Esophagus mucosa (tissue), 1 donor: Measurements from ENCODE around the gene RBMS1. TPM values are rescaled to one million over a fixed set of nuclear protein-coding genes. Genes with fewer than 3 reads are reported as not detected.
A peak's percentile ranks its signal among the peaks of the same experiment; 100 is the strongest.

Experiments used
- ATAC-seq: fragments of 200-7000 bp; cut with Tn5 transposase; one replicate; pipeline ENCODE4 v1.9.1; 2020
- total RNA-seq: library from RNA; stranded (reverse); gene quantifications from one replicate; pipeline ENCODE4 v1.2.4, GENCODE V29; 2023
- donor health status: DM: yes; HTN: yes; CAD: no.

RBMS1 gene
- total RNA-seq, 1 donor from 2014 or later: 28.2 TPM

- peak; percentile 82 for ATAC-seq
Observed at GRCh38 chr2:160407393-160408172, 86.0 kb downstream of the RBMS1 start.

DNA sequence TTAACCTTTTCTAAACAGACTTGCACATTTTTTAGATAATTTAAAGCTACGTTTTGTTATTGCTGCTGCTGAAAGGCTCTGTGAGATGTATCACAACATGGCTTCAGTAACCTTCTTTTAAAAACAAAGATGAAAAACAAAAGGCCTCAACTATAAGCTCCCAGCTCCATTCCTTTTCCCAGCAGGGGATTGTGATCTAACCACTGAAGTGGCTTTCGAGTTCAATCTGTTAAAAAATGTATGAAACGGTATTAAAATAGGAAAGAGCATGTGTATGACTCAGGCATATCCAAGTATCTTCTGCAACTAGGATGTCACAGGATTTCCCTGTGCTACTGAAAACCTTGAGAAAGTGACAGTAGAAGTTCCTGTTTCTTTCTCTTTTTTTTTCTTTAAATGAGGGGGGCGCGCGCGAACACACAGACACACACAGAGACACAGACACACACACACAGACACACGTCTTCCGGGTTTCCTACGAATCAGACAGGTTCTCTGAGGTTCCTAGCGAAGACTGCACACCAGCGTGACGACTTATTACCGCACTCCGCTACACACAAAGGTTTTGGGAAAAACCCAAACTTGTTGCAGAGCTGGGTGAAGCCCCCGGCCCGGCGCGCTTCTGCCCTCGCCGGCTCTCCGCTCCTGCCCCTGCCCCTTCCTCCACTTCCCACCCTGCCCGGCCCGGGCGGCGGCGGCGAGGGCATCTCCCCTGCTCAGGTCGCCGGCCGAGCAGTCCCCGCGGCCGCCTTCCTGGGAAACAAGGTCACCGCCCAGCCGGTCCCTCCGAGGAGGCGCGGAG, 86.8 kb downstream of the RBMS1 start:
- ATAC-seq: peak; percentile 65

DNA sequence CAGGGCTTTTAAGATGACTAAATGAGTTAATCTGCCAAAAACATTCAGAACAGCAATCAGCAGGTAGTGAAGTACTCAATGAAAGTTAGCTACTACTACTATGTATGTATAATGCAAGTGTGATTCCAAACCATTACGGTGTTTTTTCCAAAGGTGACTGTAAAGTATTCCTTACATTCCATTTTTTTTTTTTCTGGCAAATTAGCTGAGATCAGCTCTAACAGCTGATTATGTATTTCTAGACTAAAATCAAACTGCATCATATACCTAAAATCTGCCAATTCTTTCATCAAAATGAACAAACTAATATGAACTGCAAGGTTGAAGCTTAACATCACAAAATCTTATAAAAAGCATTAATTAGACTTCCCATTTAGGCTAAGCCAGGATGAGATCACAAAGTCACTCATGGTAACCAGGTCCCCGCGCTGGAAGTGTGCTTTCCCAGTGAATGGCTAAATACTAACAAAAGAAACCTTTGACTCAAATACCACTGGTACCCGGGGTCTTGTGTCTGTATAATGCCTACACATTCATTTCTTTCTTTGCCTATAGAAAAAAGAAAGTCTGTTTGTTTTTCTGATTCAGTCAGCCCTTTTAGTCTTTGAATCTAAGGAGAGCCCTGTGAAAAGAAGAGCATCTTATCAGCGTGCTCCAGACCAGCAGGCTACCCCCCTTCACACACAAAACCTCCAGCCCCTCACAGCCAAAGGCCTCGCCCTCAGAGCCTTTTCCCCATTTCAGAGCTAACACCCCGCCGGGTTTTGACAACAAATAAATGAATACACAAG, 88.3 kb downstream of the RBMS1 start:
- ATAC-seq: no peak

GRCh38 chr2:160402997-160403979, 90.3 kb downstream of the RBMS1 start:
- peak; percentile 43 for ATAC-seq

GRCh38 chr2:160402501-160402900, 91.1 kb downstream of the RBMS1 start:
- ATAC-seq: no peak

DNA sequence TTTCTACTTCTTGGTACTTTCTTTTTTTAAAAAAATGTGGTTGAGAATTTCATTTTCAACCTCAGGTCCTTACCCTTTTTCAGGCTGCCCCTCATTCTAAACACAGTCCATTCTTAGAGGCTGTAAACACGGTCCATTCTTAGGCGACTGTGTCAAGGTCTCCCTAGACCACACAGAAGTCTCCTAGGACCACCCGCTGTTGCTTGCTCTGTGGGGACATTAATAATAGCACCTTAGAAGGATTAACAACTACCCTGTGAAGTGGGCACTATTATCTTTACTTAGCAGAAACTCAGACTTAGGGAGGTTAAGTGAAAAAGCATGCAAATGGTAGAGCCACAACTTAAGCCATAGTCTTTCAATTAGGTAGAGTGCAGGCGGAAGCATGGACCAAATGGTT, 91.7 kb downstream of the RBMS1 start:
- ATAC-seq: no peak

- ATAC-seq: no peak
Observed at GRCh38 chr2:160399880-160400279, 93.7 kb downstream of the RBMS1 start.

DNA sequence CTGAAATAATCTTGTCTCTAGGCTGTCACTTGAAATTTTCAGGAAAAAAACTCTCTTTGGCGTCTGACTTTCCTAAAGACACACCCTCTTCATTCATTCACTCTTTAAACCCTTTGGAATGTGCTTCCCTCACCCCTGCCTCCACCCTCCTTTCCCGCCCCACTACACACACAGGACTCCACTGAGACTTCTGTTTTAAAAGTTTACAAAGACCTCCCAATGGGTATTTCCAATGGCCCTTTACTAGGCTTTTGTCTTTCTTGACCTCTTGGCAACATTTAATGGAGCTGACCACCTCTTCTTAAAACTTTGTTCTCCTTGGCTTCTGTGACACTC, 96.1 kb downstream of the RBMS1 start:
- ATAC-seq: peak; percentile 62

- ATAC-seq: peak; percentile 55
Observed at GRCh38 chr2:160394153-160394552, 99.5 kb downstream of the RBMS1 start.

- ATAC-seq: no peak
Observed at GRCh38 chr2:160392201-160392600, 101.4 kb downstream of the RBMS1 start.

DNA sequence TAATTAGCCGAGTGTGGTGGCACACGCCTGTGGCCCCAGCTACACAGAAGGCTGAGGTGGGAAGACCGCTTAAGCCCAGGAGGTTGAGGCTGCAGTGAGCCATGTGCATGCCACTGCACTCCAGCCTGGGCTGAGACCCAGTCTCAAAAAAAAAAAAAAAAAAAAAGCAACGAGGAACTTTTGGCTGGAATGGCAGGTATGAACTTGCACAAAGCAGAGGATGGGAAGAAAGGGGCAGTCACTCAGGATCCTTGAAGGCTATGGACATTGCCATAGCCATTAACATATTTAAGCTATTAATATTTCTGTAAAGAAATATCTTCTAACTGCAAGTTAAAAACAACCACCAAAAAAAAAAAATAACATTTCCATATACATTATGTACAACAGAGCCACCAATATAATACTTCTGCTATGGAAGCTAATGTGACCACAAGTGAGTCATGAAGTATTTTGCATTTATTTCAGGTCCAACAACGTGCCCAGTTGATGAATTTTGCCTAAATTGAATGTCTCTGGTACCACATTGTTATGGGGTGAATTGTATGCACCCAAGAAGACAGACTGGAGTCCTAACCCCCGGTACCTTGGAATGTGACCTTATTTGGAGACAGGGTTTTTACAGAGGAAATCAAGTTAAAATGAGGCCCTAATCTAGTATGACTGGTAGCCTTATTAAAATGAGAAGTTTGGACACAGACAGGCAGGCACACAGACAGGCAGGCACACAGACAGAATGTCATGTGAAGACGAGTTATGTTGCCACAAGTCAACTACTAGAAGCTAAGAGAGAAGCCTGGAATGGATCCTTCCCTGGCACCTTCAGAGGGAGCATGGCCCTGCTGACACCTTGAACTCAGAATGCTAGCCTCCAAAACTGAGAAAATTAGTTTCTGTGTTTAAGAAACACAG, 102.8 kb downstream of the RBMS1 start:
- peak; percentile 47 for ATAC-seq

DNA sequence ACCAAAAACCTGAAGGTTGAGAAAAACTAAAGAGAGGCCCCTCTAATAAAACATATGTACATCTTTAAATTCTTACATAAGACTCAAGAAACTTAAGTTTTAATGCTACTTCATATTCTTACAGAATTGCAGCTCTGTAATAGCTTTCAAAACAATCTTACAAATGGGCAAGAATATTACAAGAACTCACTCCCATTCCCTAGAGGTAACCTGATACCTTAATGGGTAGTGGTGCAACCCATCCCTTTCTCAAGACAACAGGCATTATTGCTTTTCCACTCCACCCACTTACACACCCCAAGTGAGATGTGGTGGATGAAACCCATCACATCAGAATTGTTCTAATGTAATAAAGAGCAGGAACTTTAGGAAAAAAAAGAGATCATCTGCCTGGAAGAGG, 103.7 kb downstream of the RBMS1 start:
- no peak for ATAC-seq

DNA sequence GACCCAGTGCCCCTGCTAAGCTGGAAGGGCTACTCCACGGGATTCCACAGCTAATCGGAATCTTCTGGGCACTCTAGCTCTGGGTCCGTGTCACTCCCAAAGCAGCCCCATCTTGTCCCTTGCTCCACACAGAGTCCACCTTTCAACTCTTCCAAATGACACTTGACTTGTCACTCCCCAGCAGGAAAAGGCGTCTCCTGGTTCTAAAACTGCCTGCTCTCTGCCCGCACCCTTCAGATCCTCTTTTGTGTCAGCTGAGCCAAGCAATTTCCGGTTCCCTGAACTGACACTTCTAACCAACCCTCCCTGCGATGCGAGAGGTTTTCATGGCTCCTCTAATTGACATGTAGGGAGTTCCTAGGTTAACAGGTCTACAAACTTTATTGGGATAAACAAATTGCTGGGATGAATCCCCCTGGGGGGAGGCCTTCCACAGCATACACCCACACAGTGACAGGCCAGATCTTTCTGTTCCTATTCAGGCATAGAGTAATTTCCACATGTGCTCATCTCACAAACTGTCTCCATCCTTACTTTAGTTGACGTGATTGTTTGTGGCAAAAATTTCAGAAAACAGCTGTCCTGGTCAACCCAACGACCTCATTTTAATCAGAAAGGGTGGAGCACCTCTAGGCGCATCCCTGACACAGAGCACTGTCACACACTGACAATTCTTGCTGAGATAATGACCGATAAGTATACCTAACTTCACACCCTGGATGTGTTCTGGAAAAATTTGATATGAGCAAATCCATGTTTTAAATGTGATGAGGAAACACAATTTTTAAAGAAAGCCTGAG, 104.9 kb downstream of the RBMS1 start:
- ATAC-seq: peak; percentile 27

DNA sequence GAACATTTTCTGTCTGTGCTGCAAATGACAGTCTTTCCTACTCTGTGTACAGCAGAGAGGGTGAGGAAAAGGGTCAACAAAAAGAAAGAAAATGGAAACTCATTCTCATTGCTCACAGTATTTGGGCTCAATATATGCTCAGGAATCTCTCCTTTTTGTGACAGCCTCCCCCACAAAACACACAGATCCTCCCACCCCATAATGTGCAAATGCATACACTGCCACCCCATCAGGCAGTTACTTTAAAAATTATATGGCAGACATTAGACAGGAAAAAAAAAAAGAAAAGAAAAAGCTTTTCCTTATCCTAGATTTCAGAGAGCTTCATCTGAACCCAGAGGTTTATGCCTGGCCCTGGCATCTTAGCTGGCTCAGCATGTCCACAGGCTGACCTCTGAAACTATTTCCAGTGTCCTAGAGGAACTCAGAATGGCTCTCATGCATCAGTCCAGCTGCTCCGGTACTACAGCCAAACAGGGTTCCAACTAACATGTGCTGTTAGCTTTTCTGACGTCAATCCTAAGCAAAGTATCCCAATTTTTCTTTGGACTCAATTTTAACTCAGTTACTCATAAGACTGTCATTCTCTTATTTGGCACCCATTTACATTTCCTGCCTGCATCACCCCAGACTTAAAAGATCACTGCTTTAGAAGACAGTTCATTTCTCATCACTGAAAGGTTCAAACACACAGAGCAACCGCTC, 105.9 kb downstream of the RBMS1 start:
- peak; percentile 45 for ATAC-seq

DNA sequence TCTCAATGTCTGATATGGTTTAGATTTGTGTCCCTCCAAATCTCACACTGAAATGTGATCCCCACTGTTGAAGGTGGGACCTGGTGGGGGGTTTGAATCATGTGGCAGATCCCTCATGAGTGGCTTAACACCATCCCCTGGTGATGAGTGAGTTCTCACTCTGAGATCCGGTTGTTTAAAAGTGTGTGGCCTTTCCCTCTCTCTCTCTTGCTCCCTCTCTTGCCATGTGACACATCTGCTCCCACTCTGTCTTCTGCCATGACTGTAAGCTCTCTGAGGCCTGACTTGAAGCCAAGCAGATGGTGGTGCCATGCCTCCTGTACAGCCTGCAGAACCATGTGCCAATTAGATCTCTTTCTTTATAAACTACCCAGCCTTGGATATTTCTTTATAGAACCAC, 108.8 kb downstream of the RBMS1 start:
- ATAC-seq: no peak

DNA sequence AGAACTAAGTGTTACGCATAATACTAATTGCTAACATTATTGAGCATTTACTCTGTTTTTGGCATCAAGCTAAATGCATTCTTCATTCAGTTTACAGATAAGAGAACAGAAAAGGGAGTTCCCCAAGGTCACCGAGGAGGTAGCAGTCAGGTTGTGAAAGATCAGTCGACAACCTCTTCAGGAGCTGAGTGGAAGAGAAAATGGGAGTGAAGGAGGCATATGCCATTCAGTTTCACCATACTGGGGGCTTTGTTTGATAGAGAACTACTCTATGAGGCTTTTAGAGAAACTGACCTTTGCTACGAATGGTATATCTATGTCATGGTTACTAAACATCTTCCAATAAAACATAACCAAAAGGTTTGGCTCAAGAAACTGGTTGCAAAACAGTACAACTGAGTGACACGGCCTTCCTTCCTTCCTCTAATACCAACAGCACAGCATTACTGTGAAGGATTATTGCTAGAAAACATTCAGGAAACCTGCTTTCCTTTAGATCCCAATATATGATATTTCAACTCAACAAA, 112.1 kb downstream of the RBMS1 start:
- ATAC-seq: no peak

- no peak for ATAC-seq
Observed at GRCh38 chr2:160380611-160381010, 113.0 kb downstream of the RBMS1 start.

- ATAC-seq: no peak
Observed at GRCh38 chr2:160380000-160380570, 113.5 kb downstream of the RBMS1 start.

DNA sequence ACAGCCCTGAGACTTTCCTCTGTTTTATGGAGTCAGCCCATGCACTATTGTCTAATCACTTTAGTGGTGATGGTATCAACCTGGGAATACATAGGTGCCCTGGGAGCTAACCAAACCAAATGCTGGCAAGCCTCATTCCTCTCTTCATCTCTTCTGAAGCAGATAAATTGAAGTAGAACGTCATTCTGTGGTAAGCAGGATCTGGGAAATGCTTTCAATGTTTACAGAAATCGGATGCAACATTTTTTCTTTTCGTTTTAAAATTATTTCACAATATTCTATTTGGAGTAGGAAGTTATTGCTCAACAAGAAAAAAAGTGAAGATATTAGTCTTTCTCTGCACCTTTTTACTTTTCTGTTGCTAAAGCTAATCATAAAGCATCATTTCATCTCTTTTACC, 114.2 kb downstream of the RBMS1 start:
- ATAC-seq: no peak
